ENCODE data around the gene TAS2R8.
"Not testable (repeated sequence)": the region's sequence is repeated elsewhere in the genome, so short reads cannot be mapped to it uniquely, and the experiment has no call there.

The TAS2R8 gene

GRCh38 chr12:10801741-10802140 is 5.3 kb downstream of the TAS2R8 start:
- Histone ChIP-seq H3K36me3 (ENCODE audit: insufficient read depth, insufficient read length, low read length) (no peaks in the 10 kb centered on the region), H3K4me3 (ENCODE audit: insufficient read length, low read depth) (no peak overlapping the region), H3K9ac (ENCODE audit: insufficient read length, low read depth) (no peak overlapping the region), H3K27me3 (ENCODE audit: insufficient read depth, insufficient read length) (no peaks in the 10 kb centered on the region), H3K9me3 (ENCODE audit: insufficient read depth, low read length) (no peaks in the 10 kb centered on the region), H3K4me1 (ENCODE audit: insufficient read depth, insufficient read length) (no peaks in the 10 kb centered on the region)
- TF ChIP-seq SUZ12 (IDR thresholded peaks at IDR 0.05; ENCODE audit: extremely low read depth, insufficient read depth, insufficient read length) (no peak), ZNF274 (IDR thresholded peaks at IDR 0.05; ENCODE audit: low read depth, low read length) (no peak), YY1 (IDR thresholded peaks at IDR 0.05; ENCODE audit: insufficient read depth, insufficient read length) (no peak)
- DNase-seq (ENCODE audit: low read depth, low spot score), result no peak

- Histone ChIP-seq H3K36me3 (ENCODE audit: insufficient read depth, insufficient read length, low read length) (no peaks in the 10 kb centered on the region), H3K9ac (ENCODE audit: insufficient read length, low read depth) (no peak overlapping the region), H3K27me3 (ENCODE audit: insufficient read depth, insufficient read length) (no peaks in the 10 kb centered on the region), H3K9me3 (ENCODE audit: insufficient read depth, low read length) (peaks cover 24% of the 10 kb centered on the region; the same call in 1 of the 2 replicates), H3K4me1 (ENCODE audit: insufficient read depth, insufficient read length) (no peaks in the 10 kb centered on the region), H3K4me3 (ENCODE audit: insufficient read length, low read depth) (no peak overlapping the region)
- DNase-seq (ENCODE audit: low read depth, low spot score), result no peak
- TF ChIP-seq YY1 (IDR thresholded peaks at IDR 0.05; ENCODE audit: insufficient read depth, insufficient read length), result no peak
- TF ChIP-seq ZNF274 (IDR thresholded peaks at IDR 0.05; ENCODE audit: low read depth, low read length), result no peak
- TF ChIP-seq SUZ12 (IDR thresholded peaks at IDR 0.05; ENCODE audit: extremely low read depth, insufficient read depth, insufficient read length), result no peak
These were observed 12.9 kb downstream of the TAS2R8 start for GRCh38 chr12:10794222-10794621.

GRCh38 chr12:10791769-10792168 is 15.3 kb downstream of the TAS2R8 start:
- not testable (repeated sequence) for H3K27me3 ChIP-seq (ENCODE audit: insufficient read depth, insufficient read length); H3K9ac ChIP-seq (ENCODE audit: insufficient read length, low read depth); H3K4me3 ChIP-seq (ENCODE audit: insufficient read length, low read depth); H3K36me3 ChIP-seq (ENCODE audit: insufficient read depth, insufficient read length, low read length); H3K4me1 ChIP-seq (ENCODE audit: insufficient read depth, insufficient read length)
- peak; percentile 65 for DNase-seq (ENCODE audit: low read depth, low spot score)
- peaks cover 24% of the 10 kb centered on the region; the same call in 1 of the 2 replicates for H3K9me3 ChIP-seq (ENCODE audit: insufficient read depth, low read length)

GRCh38 chr12:10783252-10783651 is 23.8 kb downstream of the TAS2R8 start:
- Histone ChIP-seq H3K36me3 (ENCODE audit: insufficient read depth, insufficient read length, low read length) (no peaks in the 10 kb centered on the region), H3K27me3 (ENCODE audit: insufficient read depth, insufficient read length) (no peaks in the 10 kb centered on the region), H3K9me3 (ENCODE audit: insufficient read depth, low read length) (no peaks in the 10 kb centered on the region), H3K4me1 (ENCODE audit: insufficient read depth, insufficient read length) (no peaks in the 10 kb centered on the region), H3K9ac (ENCODE audit: insufficient read length, low read depth) (no peak overlapping the region), H3K4me3 (ENCODE audit: insufficient read length, low read depth) (no peak overlapping the region)
- TF ChIP-seq YY1 (IDR thresholded peaks at IDR 0.05; ENCODE audit: insufficient read depth, insufficient read length) (no peak), ZNF274 (IDR thresholded peaks at IDR 0.05; ENCODE audit: low read depth, low read length) (no peak), SUZ12 (IDR thresholded peaks at IDR 0.05; ENCODE audit: extremely low read depth, insufficient read depth, insufficient read length) (no peak)
- no peak for DNase-seq (ENCODE audit: low read depth, low spot score)

- H3K4me1 ChIP-seq (ENCODE audit: insufficient read depth, insufficient read length), result no peaks in the 10 kb centered on the region
- H3K36me3 ChIP-seq (ENCODE audit: insufficient read depth, insufficient read length, low read length), result no peaks in the 10 kb centered on the region
- no peaks in the 10 kb centered on the region for H3K9me3 ChIP-seq (ENCODE audit: insufficient read depth, low read length)
- no peak overlapping the region for H3K4me3 ChIP-seq (ENCODE audit: insufficient read length, low read depth)
- TF ChIP-seq ZNF274 (IDR thresholded peaks at IDR 0.05; ENCODE audit: low read depth, low read length) (no peak), YY1 (IDR thresholded peaks at IDR 0.05; ENCODE audit: insufficient read depth, insufficient read length) (no peak), SUZ12 (IDR thresholded peaks at IDR 0.05; ENCODE audit: extremely low read depth, insufficient read depth, insufficient read length) (no peak)
- no peaks in the 10 kb centered on the region for H3K27me3 ChIP-seq (ENCODE audit: insufficient read depth, insufficient read length)
- DNase-seq (ENCODE audit: low read depth, low spot score), result no peak
- no peak overlapping the region for H3K9ac ChIP-seq (ENCODE audit: insufficient read length, low read depth)
These were observed 28.0 kb downstream of the TAS2R8 start for GRCh38 chr12:10779103-10779502.

- TF ChIP-seq YY1 (IDR thresholded peaks at IDR 0.05; ENCODE audit: insufficient read depth, insufficient read length), result no peak
- TF ChIP-seq SUZ12 (IDR thresholded peaks at IDR 0.05; ENCODE audit: extremely low read depth, insufficient read depth, insufficient read length), result no peak
- no peak for TF ChIP-seq ZNF274 (IDR thresholded peaks at IDR 0.05; ENCODE audit: low read depth, low read length)
- no peaks in the 10 kb centered on the region for H3K27me3 ChIP-seq (ENCODE audit: insufficient read depth, insufficient read length)
- no peak overlapping the region for H3K9ac ChIP-seq (ENCODE audit: insufficient read length, low read depth)
- peak; percentile 36 for DNase-seq (ENCODE audit: low read depth, low spot score)
- H3K36me3 ChIP-seq (ENCODE audit: insufficient read depth, insufficient read length, low read length), result no peaks in the 10 kb centered on the region
- no peaks in the 10 kb centered on the region for H3K9me3 ChIP-seq (ENCODE audit: insufficient read depth, low read length)
- H3K4me3 ChIP-seq (ENCODE audit: insufficient read length, low read depth), result no peak overlapping the region
- H3K4me1 ChIP-seq (ENCODE audit: insufficient read depth, insufficient read length), result no peaks in the 10 kb centered on the region
These were observed 35.9 kb downstream of the TAS2R8 start for GRCh38 chr12:10771132-10771733.

GRCh38 chr12:10759657-10760056 is 47.4 kb downstream of the TAS2R8 start:
- TF ChIP-seq YY1 (IDR thresholded peaks at IDR 0.05; ENCODE audit: insufficient read depth, insufficient read length) (no peak), ZNF274 (IDR thresholded peaks at IDR 0.05; ENCODE audit: low read depth, low read length) (no peak), SUZ12 (IDR thresholded peaks at IDR 0.05; ENCODE audit: extremely low read depth, insufficient read depth, insufficient read length) (no peak)
- Histone ChIP-seq H3K27me3 (ENCODE audit: insufficient read depth, insufficient read length) (no peaks in the 10 kb centered on the region), H3K4me1 (ENCODE audit: insufficient read depth, insufficient read length) (no peaks in the 10 kb centered on the region), H3K4me3 (ENCODE audit: insufficient read length, low read depth) (no peak overlapping the region), H3K9ac (ENCODE audit: insufficient read length, low read depth) (no peak overlapping the region), H3K36me3 (ENCODE audit: insufficient read depth, insufficient read length, low read length) (no peaks in the 10 kb centered on the region), H3K9me3 (ENCODE audit: insufficient read depth, low read length) (peaks cover 19% of the 10 kb centered on the region; the same call in 1 of the 2 replicates)
- no peak for DNase-seq (ENCODE audit: low read depth, low spot score)
